ENCODE data around the gene PHF23.
A peak's percentile ranks its signal among the peaks of the same experiment; 100 is the strongest.

Gene PHF23

GRCh38 chr17:7196651-7197401, 42.4 kb downstream of the PHF23 start:
- DNase-seq, result no peak

- DNase-seq, result no peak
Measured at GRCh38 chr17:7195971-7196370, 43.3 kb downstream of the PHF23 start.

GRCh38 chr17:7192271-7192937, 46.9 kb downstream of the PHF23 start:
- DNase-seq, result no peak

GRCh38 chr17:7191571-7192270, 47.5 kb downstream of the PHF23 start:
- peak; percentile 35 for DNase-seq

- no peak for DNase-seq
Measured at GRCh38 chr17:7191069-7191468, 48.2 kb downstream of the PHF23 start.

- no peak for DNase-seq
Measured at GRCh38 chr17:7190276-7190917, 48.9 kb downstream of the PHF23 start.

- no peak for DNase-seq
Measured at GRCh38 chr17:7186241-7186640, 53.0 kb downstream of the PHF23 start.

Data from CD4-positive, alpha-beta T cell treated with Interleukin-17A for 1 hour (primary cell).